ENCODE measurements around the gene GALNT18. TPM values are rescaled to one million over a fixed set of nuclear protein-coding genes. Genes with fewer than 3 reads are reported as not detected.

Gene GALNT18
- total RNA-seq, 2 experiments from 2014 or later: not detected

DNA sequence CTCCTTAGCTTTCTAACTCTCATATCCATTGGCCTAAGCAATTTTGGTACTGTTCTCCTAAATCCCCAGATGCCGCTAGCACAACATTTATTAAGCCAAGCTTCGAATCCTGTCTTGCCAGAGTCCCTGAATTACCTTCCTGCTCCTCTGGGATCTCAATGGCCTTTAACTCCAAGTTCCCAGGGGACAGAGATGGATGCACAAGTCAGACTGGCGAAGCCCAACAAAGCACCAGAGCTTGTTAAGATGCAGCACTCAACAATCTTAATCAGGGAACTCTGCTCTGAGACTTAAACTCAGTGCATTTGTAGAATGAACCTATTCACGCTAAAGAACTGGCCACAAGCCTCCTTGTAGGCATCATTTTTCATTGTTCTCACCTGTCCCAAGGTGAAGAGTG, 9.4 kb downstream of the GALNT18 start:
- intact Hi-C loops (cut with micrococcal nuclease; ENCODE audit: unreplicated experiment): no loop called here
- H3K4me1 ChIP-seq (ENCODE audit: insufficient read depth, low read length, poor library complexity, severe bottlenecking): no peaks in the 10 kb centered on the region
- no TSS peak for BruUV-seq (replicated peaks)
- H3K36me3 ChIP-seq (ENCODE audit: insufficient read depth, low read length): no peaks in the 10 kb centered on the region
- no peak overlapping the region for H3K4me2 ChIP-seq (ENCODE audit: low read length)
- H4K20me1 ChIP-seq (ENCODE audit: insufficient read depth, low read length): no peaks in the 10 kb centered on the region
- CTCF ChIA-PET (ENCODE audit: unreplicated experiment): no interaction called here
- H3K27ac ChIP-seq (ENCODE audit: low read depth, low read length, poor library complexity, severe bottlenecking): no peak overlapping the region
- DNase-seq (ENCODE audit: low spot score): no peak
- H3K79me2 ChIP-seq (ENCODE audit: insufficient read depth, low read depth, low read length): no peaks in the 10 kb centered on the region
- TF ChIP-seq EZH2phosphoT487 (IDR thresholded peaks at IDR 0.05; ENCODE audit: borderline replicate concordance, low read depth, low read length): no peak
- TF ChIP-seq CTCF (conservative IDR thresholded peaks at IDR 0.05; ENCODE audit: low read length): no peak
- H2AFZ ChIP-seq (ENCODE audit: low read length): no peak overlapping the region
- H3K9me2 ChIP-seq (ENCODE audit: insufficient read depth, low read length): no peaks in the 10 kb centered on the region
- no peaks in the 10 kb centered on the region for H3K9me3 ChIP-seq (ENCODE audit: low read length)
- H3K4me3 ChIP-seq (ENCODE audit: low read depth, low read length, poor library complexity, severe bottlenecking): no peak overlapping the region
- POLR2A ChIA-PET: interaction anchor here (0.8 kb wide), 1 partner anchor 12 kb away, joined by 3 read pairs; no protein-coding TSS in a partner anchor

GRCh38 chr11:11611381-11611780, 10.4 kb downstream of the GALNT18 start:
- DNase-seq (ENCODE audit: low spot score): no peak
- Histone ChIP-seq H3K36me3 (ENCODE audit: insufficient read depth, low read length) (no peaks in the 10 kb centered on the region), H3K27ac (ENCODE audit: low read depth, low read length, poor library complexity, severe bottlenecking) (no peak overlapping the region), H3K4me2 (ENCODE audit: low read length) (no peak overlapping the region), H2AFZ (ENCODE audit: low read length) (no peak overlapping the region), H4K20me1 (ENCODE audit: insufficient read depth, low read length) (no peaks in the 10 kb centered on the region), H3K9me2 (ENCODE audit: insufficient read depth, low read length) (no peaks in the 10 kb centered on the region), H3K79me2 (ENCODE audit: insufficient read depth, low read depth, low read length) (no peaks in the 10 kb centered on the region), H3K4me3 (ENCODE audit: low read depth, low read length, poor library complexity, severe bottlenecking) (no peak overlapping the region), H3K9me3 (ENCODE audit: low read length) (no peaks in the 10 kb centered on the region), H3K4me1 (ENCODE audit: insufficient read depth, low read length, poor library complexity, severe bottlenecking) (no peaks in the 10 kb centered on the region)
- no TSS peak for BruUV-seq (replicated peaks)
- CTCF ChIA-PET (ENCODE audit: unreplicated experiment): no interaction called here
- POLR2A ChIA-PET: no interaction called here
- intact Hi-C loops (cut with micrococcal nuclease; ENCODE audit: unreplicated experiment): no loop called here
- TF ChIP-seq CTCF (conservative IDR thresholded peaks at IDR 0.05; ENCODE audit: low read length): no peak
- no peak for TF ChIP-seq EZH2phosphoT487 (IDR thresholded peaks at IDR 0.05; ENCODE audit: borderline replicate concordance, low read depth, low read length)

- intact Hi-C loops (cut with micrococcal nuclease; ENCODE audit: unreplicated experiment): no loop called here
- Histone ChIP-seq H3K4me1 (ENCODE audit: insufficient read depth, low read length, poor library complexity, severe bottlenecking) (no peaks in the 10 kb centered on the region), H3K36me3 (ENCODE audit: insufficient read depth, low read length) (no peaks in the 10 kb centered on the region), H3K9me2 (ENCODE audit: insufficient read depth, low read length) (no peaks in the 10 kb centered on the region), H3K27ac (ENCODE audit: low read depth, low read length, poor library complexity, severe bottlenecking) (no peak overlapping the region), H3K4me2 (ENCODE audit: low read length) (no peak overlapping the region), H3K9me3 (ENCODE audit: low read length) (no peaks in the 10 kb centered on the region), H3K79me2 (ENCODE audit: insufficient read depth, low read depth, low read length) (no peaks in the 10 kb centered on the region), H2AFZ (ENCODE audit: low read length) (no peak overlapping the region), H4K20me1 (ENCODE audit: insufficient read depth, low read length) (no peaks in the 10 kb centered on the region), H3K4me3 (ENCODE audit: low read depth, low read length, poor library complexity, severe bottlenecking) (no peak overlapping the region)
- no peak for DNase-seq (ENCODE audit: low spot score)
- ChIA-PET POLR2A (no interaction called here), CTCF (ENCODE audit: unreplicated experiment) (no interaction called here)
- BruUV-seq (replicated peaks): no TSS peak
- no peak for TF ChIP-seq CTCF (conservative IDR thresholded peaks at IDR 0.05; ENCODE audit: low read length)
- TF ChIP-seq EZH2phosphoT487 (IDR thresholded peaks at IDR 0.05; ENCODE audit: borderline replicate concordance, low read depth, low read length): no peak
These were observed 13.0 kb downstream of the GALNT18 start for GRCh38 chr11:11608783-11609232.

Measured in OCI-LY7 (cell line).